Esophagus (tissue), 2 donors: Measurements from ENCODE around the gene PLAGL1. TPM values are rescaled to one million over a fixed set of nuclear protein-coding genes. Genes with fewer than 3 reads are reported as not detected.

Source experiments
- polyA plus RNA-seq, 2 donors: library from polyadenylated mRNA; stranded (reverse); fragments of 200-250 nt; gene quantifications; one replicate each; pipeline ENCODE4 v1.2.3, GENCODE V29; 2013
- donor health status: healthy with polysubstance abuse.
- donor health status: Bipolar disorder and iron deficiency.

PLAGL1 gene
- polyA plus RNA-seq, 2 donors: 18.7 to 21.0 TPM

Other genes with a start within 250 kb of the PLAGL1 start
- gene LTV1, start 164.9 kb downstream of the PLAGL1 start, polyA plus RNA-seq: 10 to 100 TPM; 15.8 to 24.5 TPM
- under 1 TPM; 0.08 to 0.14 TPM for gene ZC2HC1B, start 143.8 kb downstream of the PLAGL1 start, polyA plus RNA-seq
- gene SF3B5, start 87.3 kb upstream of the PLAGL1 start, polyA plus RNA-seq: 100 to 1,000 TPM in 1 of 2 donors, 10 to 100 TPM in 1; 65.5 to 206 TPM
- 1 to 10 TPM; 3.9 to 7.1 TPM for gene STX11, start 142.3 kb upstream of the PLAGL1 start, polyA plus RNA-seq